GDM1 (cell line): Measurements from ENCODE around the gene C1QTNF3.
"Not testable (repeated sequence)": the region's sequence is repeated elsewhere in the genome, so short reads cannot be mapped to it uniquely, and the experiment has no call there.

Source experiments
- DNase-seq: peaks from one replicate; lab custom pipeline; 2025; lab: John Stamatoyannopoulos, UW

Gene C1QTNF3

GRCh38 chr5:34051374-34051980 lies 8.5 kb upstream of the C1QTNF3 start:
- DNase-seq = no peak

DNA sequence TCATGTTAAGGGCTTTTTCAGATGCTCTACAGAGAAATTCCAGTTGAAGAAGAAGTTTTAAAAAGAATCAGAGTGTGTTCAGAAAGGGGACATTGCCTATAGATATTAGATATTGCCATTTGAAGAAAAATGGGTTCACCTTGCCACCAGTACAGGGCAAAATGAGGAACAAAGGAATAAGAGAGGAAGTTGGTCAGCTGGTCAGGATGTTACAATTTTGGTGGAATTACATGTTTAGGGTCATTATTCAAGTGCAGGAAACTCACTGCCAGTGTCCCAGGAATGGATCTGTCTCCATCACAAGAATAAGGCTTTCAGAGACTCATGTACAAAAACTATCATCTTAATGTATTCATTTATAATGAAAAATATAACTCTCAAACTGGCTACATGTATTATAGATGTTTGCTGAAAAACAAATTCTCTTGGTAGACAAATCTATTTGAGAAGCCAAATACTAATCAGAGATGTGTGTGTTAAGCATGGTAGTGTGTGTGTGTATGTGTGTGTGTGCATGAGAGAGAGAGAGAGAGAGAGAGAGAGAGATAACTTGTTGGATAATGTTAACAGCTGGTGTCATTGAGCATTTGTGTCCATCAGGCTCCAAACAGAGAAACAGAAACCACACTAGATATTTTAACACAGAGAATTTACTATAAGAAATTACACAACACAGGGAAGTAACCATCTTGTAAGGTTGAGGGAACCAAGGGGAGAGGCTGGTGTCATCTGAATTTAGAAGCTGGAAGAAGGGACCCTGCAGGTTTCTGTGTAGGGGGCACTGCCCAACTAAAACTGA lies 5.0 kb upstream of the C1QTNF3 start:
- no peak for DNase-seq

GRCh38 chr5:34047143-34047542 lies 4.1 kb upstream of the C1QTNF3 start:
- DNase-seq = no peak

DNA sequence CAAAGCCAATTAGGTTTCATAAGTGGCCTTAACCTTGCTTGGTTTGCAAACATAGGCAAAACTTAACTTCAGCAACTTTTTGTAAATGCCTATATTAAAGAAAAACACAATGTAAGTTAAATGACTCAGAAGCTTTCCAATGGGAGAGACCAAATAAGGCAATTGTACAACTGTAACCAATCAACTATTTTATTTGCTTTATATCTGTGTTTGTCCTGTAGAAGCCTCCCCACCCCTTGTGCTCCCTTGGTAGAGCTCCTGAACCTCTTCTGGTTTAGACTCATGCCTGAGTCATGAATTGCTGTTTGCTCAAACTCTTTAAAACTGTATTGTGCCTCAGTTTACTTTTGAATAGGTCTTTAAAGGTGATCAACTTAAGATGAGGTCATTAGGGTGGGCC lies 3.0 kb upstream of the C1QTNF3 start:
- DNase-seq = no peak

GRCh38 chr5:34045023-34045422 lies 2.0 kb upstream of the C1QTNF3 start:
- DNase-seq = no peak

- DNase-seq = no peak
These were observed 692 bp downstream of the C1QTNF3 start for GRCh38 chr5:34042321-34042720.

- DNase-seq = no peak
These were observed 1.6 kb downstream of the C1QTNF3 start for GRCh38 chr5:34041247-34041972.

DNA sequence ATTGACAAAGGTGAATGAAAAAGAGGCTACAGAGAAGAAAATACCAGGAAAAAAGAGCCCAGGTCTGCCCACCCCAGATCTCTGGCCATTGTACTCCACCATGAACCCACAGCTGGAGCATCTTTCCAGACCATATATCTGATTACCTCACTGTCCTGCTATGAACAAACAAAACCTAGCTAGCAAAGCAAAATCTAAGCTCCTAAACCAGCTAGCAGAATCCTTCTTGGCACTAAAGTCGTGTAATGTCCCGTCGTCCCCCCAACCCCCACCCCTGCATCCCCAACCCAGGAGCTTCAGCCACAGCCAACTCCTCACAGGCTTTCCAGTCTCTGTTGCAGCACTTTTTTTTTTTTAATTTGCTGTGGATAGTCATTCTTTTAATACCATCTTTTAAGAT lies 2.5 kb downstream of the C1QTNF3 start:
- no peak for DNase-seq

DNA sequence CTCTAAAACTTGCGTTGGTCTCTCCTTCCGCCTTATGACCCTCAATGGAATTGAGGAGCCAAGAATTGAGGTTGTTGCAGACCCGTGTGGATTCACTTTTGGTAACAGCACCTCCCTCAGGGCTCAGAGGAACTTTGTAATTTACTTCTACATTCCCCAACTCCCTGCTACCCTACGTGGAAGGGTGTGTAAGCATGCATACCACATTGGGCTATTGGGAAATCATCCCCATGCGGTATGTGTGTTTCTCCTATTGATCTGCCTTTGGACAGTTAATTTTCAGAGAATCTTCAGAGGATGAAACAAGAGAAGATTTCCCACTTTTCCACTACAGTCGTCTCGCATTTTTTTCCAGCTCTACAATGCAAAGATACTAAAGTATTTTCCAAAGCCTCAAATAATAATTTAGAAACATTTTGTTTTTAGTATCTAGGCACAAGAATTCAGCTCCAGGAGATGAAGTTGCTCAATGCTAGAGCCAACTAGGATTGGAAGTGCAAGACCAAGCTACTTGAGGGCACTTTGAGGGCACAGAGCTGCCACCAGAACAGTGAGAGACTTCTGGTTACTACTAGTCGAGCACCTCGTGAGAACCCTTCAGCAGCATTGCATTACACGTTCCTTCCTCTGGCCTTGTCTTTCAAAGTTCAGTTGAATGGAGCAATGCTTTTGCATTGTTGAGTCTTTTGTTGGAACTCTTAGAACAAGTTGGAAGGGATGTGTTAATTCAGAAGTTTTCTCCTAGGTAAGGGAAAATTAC lies 3.4 kb downstream of the C1QTNF3 start:
- no peak for DNase-seq

- DNase-seq = no peak
These were observed 4.2 kb downstream of the C1QTNF3 start for GRCh38 chr5:34038838-34039237.

DNA sequence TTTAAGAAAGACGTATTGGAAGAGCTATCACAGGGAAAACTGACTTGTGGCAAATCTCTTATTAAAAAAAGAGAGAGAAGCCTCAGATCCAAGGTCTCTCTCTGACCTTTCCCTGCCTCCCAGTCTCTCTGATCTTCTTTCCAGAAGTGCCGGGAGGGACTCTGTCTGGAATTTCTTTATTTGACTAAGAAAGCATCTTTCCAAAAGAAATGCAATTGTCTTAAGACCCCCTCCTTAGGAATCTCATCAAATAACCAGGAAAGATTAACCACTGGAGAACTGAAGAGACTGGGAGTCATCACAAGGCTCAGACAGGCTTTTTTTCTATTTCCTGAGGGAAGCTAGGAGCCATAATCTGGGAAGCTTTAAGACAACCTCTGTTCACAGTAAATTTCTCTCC lies 4.6 kb downstream of the C1QTNF3 start:
- DNase-seq = no peak

GRCh38 chr5:34037726-34038125 lies 5.3 kb downstream of the C1QTNF3 start:
- no peak for DNase-seq

GRCh38 chr5:34035756-34036155 lies 7.3 kb downstream of the C1QTNF3 start:
- no peak for DNase-seq

GRCh38 chr5:34034534-34035327 lies 8.3 kb downstream of the C1QTNF3 start:
- no peak for DNase-seq

- no peak for DNase-seq
These were observed 11.0 kb downstream of the C1QTNF3 start for GRCh38 chr5:34031966-34032365.

DNA sequence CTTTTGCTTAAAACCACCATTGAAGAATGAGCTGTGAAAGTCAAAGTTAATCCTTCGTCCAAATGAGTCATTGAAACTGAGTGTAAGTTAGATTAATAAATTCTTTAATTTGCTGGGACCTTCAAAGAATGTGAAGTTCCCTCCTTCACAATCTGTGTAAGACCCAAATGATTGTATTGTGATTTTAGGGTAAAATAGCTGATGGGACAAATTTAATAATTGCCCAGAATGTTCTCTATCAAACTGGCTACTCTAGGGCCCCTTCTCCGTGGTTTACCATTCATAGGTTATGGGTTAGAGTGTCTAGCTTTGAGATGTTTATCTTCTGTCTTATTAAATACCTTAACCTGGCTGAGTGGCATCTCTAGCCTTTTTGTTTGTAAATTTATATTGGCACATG lies 11.9 kb downstream of the C1QTNF3 start:
- DNase-seq = no peak

DNA sequence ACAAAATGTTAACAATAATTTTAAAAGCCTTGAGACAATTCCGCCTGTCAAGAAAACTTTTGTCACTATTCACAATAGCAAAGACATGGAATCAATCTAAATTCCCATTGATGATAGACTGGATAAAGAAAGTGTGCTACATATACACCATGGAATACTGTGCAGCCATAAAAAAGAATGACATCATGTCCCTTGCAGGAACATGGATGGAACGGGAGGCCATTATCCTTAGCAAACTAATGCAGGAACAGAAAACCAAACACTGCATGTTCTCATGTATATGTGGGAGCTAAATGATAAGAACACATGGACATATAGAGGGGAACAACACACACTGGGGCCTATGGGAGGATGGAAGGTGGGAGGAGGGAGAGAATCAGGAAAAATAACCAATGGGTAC lies 12.4 kb downstream of the C1QTNF3 start:
- not testable (repeated sequence) for DNase-seq

DNA sequence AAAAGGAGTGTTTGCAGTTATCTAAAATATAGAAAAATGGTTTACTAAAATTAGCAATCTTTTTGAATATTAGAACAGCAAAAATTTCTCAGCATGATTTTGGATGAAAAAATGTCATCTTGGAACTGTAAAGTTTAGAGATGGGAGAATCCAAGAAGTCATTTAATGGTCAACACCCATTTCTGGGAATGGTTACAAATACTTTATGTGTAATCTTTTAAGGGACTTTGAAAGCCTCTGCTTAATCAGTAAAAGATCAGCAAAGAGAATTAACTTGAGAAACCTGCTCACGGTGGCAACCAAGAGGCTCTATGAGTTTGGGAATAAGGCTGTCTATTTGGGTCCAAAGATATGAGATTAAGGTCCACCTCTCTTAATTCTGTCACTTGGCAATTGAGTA lies 13.0 kb downstream of the C1QTNF3 start:
- DNase-seq = no peak

- no peak for DNase-seq
These were observed 14.7 kb downstream of the C1QTNF3 start for GRCh38 chr5:34028349-34028748.

DNA sequence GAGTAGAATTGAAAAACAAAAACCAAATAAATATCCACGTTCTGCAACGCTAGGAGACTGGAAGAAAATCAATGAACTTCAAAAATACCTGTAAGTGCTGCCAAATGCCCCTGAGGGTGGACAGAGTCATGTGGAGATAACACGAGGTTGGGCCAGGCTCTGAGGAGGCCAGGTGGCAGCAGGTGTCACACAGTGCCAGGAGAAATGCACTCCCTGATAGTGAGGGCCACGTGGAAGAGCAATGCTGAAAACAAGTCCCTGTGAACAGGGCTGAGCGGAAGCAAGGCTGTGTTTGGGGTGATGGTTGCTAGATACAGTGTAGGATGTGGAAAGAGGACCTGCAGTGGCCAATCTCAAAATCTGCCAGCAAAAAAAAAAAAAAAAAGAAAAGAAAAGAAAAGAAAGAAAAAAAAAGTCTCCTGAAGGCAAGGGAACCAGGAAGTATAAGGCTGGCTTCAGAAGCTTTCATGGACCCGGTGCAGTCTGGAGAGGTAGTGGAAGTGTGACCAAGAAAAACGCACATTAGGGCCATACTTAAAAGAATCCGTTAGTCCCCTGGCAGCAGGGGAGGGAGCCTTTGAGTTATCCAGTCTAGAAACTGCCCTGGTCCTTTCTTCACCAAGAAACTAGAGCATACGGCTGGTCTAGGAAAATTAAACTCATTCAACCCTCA lies 16.8 kb downstream of the C1QTNF3 start:
- no peak for DNase-seq

DNA sequence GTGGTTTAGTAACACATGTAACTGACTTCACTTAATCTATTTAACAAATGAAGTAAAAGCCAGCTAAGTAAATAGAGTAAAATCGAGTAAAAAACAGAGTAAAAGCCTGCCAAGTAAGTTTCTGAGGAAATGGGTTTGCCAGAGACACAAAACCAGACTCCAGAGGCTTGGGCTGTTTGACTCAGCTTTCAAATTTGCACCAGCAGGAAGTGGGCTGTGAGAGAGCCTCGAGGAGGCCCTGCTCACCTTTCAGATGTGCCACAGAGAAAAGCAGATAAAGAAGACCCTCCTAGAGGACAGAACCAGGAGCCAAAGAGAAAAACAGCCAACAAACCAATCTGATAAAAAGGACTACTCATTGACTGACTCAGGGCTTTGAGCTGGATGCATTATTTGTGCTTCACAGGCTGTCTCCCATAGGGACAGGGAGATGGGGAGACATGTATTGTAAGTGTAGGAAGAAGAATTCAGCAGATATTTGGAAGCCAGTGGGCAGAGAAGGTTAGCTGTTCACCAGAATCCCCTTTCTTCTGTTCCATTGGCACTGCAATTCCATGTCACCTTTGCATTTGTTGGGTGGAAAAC lies 20.8 kb downstream of the C1QTNF3 start:
- no peak for DNase-seq
